ENCODE measurements around the gene AGPAT4.

The AGPAT4 gene

DNA sequence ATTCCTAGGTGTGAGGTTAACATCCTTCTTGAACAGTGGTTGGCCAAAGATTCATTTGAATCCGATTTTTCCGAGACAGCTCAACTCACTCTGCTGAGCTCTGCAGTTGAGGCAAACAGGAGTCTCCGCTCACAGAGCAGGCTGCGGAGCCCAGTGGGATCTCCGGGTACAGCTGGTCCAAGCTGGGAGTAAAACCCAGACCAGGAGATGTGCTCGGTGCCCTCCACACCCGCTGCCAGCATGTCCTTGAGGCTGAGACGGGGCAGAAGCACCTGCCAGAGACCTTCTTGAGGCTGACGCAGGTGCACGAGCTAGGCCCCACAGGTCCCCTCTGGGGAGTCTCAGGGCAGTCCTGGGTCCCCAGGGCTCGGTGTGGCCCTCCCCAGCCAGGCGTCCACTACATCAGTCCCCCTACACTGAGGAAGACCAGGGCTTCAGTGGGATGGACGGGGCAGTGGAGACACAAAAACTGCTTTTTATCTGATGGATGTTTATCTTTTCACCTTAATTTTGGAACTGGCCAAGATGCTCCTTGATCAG is 119.0 kb downstream of the AGPAT4 start:
- no peak for DNase-seq

DNA sequence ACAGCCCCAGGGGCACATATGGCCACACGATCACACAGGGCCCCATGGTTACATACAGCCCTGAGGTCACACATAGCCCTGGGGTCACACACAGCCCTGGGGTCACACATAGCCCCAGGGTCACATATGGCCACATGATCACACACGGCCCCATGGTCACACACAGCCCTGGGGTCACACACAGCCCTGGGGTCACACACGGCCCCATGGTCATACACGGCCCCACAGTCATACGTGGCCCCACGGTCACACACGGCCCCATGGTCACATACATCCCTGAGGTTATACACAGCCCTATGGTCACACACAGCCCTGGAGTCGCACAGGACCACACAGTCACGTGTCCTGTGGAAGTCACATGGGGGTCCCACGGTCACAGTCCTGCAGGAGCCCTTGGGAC is 120.1 kb downstream of the AGPAT4 start:
- DNase-seq, result no peak

DNA sequence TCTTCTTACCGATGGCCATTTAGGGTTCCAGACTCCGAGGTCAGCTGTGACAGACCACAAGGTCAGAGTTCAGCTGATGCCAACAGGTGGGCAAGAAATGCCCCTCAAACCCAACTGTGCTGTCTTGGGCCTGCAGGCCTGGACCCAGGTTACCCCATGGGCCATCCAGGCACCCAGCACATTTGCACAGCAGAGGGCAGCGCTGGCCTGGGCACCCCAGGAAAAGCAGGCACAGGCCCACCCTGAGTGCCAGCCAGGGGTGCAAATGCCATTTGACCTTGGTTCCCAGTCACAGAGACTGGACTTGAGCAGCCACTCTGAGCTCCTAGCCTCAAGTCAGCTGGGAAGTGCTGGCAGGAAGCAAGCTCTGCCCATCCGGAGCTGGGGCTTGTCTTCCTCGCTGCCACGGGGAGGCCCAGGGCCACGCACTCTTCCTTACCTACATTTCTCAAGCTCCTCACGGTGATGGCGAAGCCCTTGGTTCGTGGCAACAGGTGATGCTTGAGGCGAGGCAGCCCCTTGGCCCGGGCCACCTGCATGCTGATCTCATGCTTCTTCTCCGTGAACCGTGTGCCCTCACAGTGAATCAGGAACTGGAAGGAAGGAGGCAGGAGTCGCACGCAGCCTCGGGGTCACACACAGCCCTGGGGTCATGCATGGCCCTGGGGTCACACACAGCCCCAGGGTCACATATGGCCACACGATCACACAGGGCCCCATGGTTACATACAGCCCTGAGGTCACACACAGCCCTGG is 120.8 kb downstream of the AGPAT4 start:
- DNase-seq, result no peak

DNA sequence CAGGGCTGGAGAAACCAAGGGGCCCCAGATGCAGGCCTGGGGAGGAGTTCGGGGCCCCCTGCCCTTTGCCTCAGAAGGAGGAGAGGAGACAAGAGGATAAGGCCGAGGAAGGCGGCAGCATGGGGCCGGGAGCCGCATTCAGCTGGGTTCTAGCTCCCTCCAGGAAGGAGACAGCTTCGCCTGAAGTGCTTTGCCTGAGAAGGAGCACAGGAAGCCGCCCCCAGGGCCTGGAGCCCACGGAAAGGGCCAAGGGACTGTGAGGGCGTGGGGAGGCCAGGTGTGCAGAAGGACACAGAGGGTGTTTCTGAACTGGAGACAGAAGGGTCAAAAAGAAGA is 121.4 kb downstream of the AGPAT4 start:
- no peak for DNase-seq

DNA sequence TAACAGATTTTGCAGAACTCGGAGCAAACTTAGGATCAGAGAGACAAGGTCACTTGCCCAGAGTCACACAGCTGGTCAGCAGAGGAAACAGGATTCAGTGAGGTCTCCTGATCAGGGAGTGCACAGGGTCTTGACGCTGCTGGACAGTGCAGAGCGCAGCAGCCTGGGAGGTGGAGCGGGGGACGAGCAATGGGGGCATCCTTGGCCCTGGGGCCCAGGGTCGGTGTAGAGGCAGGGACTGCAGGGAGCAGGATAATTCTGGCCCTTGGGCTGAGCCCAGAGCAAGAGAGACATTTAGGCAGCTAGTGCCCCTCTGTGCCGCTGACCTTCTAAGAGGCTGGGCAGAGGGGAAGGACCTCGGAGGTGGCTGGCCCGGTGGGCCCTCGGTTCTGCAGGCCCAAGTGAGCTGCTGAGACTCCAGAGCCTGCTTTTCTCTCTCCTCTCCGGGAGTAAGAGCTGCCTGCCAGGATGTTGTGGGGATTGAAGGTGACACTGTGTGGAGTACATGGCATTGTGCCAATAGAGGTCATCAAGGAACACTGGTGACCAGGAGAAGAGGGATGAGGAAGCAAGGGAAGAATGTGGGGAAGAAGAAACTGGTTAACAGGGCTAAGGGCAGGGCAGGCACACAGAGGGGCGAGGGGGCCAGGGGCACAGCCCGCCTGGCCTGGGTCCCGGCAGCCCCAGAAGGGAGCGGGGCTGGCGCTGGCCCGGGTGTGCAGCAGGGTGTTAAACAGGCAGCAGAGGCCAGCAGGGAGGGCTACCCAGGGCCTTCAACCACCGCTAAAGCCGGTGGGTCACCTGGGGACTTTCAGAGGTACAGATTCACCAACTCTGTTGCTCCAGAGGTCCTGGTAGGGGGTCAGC is 122.0 kb downstream of the AGPAT4 start:
- DNase-seq, result no peak

DNA sequence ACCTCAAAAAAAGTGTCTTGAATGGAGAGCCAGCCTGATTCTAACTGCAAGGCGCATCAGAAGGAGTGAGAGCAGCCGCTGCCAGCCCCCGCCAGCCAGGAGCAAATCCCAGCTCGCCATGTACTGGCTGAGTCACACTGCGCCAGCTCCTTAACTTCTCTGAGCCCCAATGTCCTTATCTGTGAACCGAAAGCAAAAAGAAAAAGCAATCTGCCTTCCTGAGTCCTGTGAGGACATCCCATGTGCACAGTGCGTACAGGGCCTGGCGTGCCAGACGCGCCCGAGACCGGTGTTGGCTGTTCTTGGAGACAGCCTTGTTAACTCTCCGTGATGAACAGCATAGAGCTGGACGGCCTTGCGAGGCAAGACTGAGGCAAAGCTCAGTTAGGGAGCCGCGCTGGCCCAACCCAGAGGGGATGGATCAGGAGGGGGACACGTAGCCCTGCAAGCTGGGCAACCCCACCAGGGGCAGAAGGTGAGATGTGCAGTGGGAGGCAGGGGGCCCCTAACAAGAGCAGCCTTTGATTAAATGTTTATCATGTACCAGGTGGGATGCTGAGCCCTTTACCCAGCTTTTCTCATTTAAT is 122.7 kb downstream of the AGPAT4 start:
- DNase-seq, result no peak

DNA sequence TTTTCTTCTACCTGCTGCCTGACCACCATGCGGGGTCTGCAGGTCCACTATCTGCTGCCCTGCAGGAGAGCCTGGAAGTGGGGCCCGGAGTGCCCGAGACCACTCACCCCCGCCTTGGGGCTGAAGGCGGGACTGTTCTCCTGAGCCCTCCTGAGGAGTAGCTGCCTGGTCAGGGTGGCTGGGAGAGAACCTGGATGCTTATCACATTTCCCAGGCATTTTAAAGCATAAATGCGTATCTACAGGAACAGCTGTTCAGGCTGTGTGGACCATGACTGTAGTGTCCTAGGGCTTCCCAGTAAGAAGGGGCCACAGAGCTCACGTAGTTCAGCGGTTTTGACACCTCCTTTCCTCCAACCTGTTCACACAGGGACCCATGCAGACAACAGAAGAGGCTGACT is 123.3 kb downstream of the AGPAT4 start:
- DNase-seq, result no peak

DNA sequence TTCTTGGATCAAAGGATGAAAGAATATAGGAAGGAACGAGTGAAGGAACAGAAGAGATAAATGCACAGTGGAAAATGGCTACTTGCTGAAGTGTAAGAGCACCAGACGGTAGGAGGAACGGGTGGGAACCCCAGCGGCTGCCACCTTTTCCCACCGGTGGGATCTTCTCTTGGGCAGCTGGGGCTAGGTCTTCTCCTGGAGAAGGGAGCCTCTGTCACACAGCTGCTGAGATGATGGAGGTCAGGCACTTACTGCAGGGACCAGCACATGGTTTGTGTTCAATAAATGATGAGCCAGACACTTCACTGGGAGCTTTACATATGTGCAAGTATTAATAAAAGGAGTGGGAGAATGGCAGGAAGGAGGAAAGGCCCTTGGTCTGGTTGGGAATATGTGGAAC is 123.7 kb downstream of the AGPAT4 start:
- no peak for DNase-seq

DNA sequence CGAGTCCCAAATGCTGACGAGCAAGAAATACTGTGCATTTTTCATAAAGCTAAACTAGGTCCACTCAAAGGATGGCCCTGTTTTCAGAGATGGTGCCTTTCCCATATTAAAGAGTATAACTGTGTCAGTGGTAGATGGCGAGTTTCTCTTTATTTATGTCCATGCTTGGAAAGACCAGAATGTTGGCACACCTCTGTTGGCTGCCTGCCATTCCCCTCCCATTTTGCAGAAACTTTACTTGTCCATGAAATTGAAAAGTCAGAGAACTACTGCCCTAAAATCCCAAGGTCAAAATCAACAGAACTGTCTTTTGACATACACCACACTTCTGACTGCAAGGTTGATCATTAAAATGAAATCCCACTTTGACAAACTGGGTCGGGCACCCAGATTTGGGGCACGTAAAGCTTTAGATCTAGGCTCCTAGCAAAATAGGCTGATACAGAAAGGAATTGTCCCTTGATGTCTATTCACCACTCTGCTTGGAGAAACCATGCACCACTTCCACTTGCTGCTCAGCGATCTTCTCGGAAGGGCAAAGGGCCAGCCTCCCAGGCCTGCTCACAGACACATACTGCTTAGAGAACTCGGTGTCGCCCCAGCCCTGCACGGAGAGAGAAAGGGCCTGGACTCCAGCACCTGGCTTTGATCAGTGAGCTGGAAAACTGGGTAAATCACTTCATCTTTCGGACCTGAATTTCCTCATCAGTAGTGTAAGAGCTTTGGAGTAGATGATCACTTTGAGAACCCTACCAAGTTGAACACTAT is 130.0 kb downstream of the AGPAT4 start:
- DNase-seq, result no peak

DNA sequence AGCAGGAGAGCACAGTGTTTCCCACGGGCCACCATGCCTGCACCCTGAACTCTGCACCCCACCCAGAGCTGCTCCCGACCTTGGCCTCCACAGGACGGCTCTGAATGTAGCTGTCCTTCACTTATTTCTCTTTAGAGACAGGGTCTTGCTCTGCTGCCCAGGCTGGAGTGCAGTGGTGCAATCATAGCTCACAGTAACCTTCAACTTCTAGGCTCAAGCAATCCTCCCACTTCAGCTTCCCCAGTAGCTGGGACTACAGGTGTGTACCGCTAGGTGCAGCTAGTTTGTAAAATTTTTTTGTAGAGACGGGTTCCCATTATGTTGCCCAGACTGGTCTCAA is 130.9 kb downstream of the AGPAT4 start:
- DNase-seq, result no peak

DNA sequence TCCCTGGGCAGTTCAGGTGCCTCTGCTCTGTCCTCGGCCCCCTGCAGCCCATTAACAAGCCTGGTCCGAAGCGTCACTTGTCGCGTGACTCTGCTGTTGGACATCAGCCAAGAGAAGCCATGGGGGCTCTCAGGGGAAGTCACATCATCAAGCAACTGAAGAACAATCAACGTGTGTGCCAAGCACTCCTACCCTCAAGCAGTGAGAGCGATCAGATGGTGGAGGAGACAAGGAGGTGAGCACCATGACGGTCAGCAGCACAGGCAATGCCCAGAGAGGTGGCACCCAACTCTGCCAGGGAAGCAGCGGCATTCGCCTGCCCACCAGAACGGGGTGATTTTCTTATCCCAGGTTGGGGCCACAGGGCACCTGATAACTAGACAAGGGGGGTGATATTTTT is 132.7 kb downstream of the AGPAT4 start:
- no peak for DNase-seq

DNA sequence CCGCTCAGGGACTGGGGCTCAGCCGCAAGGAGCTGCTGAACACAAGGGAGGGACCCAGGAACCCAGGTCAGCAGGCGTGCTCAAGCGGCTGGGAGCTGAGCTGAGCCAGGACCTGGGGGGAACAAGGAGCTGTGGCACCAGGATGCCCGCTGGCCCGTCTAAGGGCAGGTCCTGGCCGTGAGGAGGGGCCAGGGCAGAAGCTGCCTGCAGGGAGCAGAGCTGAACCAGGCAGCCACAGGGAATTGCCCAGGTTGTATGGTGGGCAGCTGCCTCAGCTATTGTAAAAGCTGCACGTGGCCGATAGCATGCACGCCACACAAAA is 133.3 kb downstream of the AGPAT4 start:
- no peak for DNase-seq

DNA sequence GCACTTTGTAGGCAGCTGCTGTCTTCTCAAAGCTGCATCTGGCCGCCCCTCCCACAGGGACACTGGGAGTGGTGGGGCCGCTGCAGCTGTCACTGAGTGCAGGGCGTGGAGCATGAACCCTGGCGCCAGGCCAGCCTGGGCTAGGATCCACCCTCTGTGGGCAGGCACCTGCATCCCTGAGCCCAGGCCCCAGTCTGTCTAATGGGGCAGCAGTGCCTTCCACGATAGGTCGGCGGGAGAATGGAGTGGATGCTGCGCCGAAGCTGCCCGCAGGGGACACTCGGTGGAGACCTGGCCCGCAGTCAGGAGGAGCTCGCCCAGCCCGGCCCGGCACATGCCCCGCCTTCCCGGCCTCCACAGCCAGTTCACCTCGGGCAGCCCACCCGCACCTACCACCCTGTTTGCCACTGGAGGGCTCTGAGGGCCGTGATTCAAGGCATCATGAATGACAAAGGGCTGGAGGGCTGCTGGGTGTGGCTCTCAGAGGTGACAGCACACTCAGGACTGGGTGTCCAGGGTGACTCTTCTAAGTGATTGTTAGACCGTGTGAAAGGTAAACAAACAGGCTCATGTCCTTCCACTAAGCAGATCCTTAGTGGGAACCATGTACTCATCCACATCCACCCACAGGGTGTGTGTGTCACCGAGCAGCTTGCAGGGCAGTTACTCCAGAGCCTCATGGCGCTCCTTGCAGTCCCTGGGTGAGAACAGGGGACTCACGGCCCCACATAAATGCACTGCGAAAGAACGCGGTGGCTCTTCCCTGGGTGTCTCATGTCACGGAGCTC is 133.9 kb downstream of the AGPAT4 start:
- no peak for DNase-seq

DNA sequence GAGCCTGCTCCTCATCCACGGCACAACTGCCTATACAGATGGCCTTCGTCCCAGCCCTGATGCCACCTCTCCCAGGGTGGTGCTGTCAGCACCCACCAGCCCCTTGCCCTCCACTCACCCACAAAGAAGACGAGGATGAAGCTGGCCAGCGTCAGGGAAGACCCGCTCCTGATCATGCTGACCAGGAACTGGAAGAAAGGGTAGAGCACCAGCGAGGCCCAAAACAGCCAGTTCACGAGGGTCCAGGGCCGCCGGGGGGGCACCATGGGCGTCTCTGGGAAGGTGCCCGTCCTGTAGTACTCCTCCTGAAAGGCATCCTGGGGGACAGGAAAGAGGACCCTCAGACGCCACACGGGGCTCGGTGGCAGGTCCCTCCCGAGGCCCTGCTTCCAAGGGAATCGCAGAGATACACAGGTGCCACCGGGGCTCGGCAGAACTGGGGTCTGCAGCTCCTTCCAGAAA is 134.5 kb downstream of the AGPAT4 start:
- DNase-seq, result no peak

DNA sequence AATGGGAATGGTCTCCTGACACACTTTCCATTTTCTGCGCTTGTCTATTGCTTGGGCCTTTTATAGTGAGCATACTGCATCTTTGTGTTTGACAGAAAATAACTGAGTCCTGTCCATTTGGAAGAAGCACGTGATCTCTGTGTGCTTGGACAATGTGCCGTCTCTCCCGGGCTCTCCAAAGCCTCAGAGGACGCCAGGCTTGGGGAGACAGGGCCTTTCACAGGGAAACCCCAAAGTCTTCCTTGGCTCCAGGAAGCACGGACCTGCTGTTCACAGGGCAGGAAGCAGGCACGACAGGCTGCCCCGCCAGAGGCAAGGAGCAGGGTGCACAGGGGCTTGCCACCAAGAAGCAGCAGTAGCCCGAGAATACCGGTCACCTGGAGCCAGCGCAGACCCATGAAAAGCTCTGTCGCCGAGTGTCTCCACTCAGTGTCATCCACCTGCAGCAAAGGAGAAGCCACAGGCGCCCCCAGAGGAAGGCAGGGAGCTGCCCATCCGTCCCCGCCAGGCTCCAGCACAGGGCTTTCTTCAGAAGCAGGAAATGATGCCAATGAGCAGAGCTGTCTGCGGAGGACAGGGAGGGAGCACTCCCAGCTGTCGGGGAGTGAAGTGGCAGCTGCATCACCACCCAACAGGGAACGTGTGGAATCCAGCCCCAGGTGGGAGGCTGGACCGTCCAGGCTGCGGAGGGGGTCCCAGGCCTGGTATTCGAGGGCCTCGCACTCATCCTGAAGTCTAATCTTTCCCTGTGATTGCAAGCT is 135.1 kb downstream of the AGPAT4 start:
- DNase-seq, result no peak

DNA sequence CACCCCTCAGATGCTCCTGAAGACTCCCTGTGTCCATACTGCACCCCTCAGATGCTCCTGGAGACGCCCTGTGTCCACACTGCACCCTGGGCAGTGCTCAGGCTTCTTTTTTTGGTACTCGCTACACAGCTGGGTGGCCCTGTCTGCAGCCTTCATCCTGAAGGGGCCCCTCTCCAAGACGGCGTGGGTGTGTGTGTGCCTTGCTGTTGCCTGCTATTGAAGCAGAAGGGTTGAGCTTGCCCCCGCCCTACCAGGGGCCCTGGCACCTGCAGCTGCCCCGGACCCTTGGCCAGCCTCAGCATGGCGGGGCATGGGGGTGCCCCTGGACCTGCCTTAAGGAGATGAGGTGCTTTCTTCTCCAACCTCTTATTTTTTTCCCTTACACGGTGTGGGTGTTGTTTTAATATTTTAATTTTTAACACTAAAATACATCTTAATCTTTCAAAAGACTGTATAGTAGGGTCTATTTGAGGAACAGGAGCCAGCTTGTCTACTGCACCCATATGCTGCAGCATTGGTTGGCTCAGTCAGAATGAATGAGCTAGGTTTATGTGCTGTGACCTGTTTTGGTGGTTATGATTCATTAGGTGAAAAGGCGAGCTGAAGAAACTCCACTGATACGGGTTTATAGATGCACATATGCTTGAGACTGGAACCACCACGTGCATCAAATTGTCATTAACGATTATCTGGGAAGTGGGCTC is 135.9 kb downstream of the AGPAT4 start:
- no peak for DNase-seq

DNA sequence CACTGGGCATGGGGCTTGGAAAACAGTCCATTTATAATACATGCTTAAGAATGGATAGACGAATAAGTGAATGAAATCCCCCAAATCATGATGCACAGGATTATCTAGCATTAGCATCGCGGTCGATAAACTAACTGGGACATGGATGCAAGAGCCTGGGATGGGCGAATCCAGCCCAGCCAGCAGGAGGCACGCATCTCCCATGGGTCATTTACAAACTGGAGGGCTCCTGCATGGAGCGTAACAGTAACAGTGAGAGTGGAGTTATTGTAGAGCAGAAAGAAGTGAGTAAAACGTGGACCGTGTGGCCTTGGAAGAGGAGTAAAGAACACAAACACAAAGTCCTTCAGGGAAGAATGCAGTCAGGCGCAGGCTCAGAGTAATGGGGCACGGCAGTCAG is 136.5 kb downstream of the AGPAT4 start:
- DNase-seq, result no peak

DNA sequence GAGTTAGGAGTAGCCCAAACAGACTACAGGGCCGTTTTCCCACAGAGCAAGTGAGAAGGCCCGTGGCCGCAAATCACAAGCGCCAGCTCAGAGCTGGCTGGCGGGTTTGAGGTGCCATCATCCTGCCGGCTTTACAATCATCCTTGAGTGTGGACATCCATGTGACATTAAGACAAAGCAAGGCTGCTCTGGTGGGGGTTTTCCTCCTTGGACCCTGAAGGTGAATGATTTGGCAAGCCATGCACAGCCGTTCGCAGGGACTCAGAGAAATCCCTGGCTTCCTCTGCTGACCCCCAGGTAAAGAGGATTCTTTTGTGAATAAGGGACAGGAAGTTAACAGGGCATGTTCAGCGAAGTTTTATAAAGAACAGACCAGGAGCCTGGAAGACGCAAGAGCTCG is 137.2 kb downstream of the AGPAT4 start:
- DNase-seq, result no peak

DNA sequence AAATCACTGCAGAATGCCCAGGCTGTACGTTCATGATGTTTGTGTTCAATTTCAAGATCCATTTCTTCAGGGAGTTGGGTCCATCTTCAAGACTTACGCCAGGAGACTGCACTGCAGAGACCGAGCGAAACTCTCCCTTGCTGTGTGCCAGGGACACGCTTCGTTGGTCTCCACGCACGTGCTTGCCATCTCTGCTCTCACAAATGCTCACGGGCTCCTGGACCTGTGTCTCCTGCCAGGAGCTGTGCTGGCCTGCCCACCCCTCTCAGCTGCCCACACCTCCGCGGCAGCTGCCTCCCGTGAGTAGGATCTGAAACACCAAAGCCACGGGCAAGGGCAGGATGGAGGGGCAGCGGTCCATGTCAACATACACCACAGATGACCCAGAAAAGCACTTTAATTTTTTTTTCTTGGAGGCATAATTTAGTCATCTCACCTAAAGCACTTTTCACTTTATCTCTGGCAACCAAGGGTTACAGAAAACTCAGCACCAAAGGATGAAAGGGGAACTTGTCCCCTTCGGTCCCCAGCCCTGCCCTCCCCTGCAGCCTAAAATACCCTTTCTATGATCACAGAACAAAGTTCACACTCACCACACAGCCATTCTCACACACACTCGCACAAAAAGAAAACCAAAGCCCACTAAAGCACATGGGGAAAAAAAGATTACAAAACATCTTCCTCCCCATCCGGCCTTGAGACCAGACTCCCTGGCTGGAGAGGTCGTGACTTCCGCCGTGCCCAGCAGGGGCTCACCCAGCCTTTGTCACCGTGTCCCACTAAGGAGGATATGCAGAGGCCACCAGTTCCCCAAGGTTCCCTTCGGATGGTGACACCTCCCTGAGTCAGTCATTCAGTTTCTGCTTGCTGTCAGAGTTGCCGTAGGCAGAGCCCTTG is 137.9 kb downstream of the AGPAT4 start:
- DNase-seq, result no peak
